PC-9 (cell line): Measurements from ENCODE around the gene PDE4D.

ENCODE experiments used
- CTCF ChIP-seq: fragments of 200-600 bp; sonication (generic); conservative IDR thresholded peaks from 2 replicates; pipeline ENCODE4 v1.6.1; 2017; ENCODE audit warnings: mixed run types, antibody characterized with exemption, mild to moderate bottlenecking, moderate library complexity
- EZH2 ChIP-seq: fragments of 200-600 bp; sonication (generic); IDR thresholded peaks from 2 replicates; pipeline ENCODE4 v1.8.0; 2017; ENCODE audit warnings: antibody characterized with exemption, low read depth

- TF ChIP-seq CTCF (no peak), EZH2 (no peak)
These were observed 125.1 kb downstream of the PDE4D start for GRCh38 chr5:59768152-59769040.
